GM12864 (cell line): ENCODE results near the gene RASSF7.
"Not testable (repeated sequence)": the region's sequence is repeated elsewhere in the genome, so short reads cannot be mapped to it uniquely, and the experiment has no call there.

Experiments
- DNase-seq: peaks from one replicate; pipeline ENCODE4 v3.0.0-alpha.2; 2011; ENCODE audit warnings: low read depth
- H3K4me3 ChIP-seq: 2 replicates; pipeline ENCODE4 v1.5.1; 2011; ENCODE audit warnings: mild to moderate bottlenecking, low read depth, low read length, control low read depth
- TF ChIP-seq, protein P1 (sequence below): IDR thresholded peaks from 2 replicates; pipeline ENCODE4 v1.5.1; 2011; ENCODE audit warnings: low read depth, mild to moderate bottlenecking, moderate library complexity, low read length, control low read depth, inconsistent platforms; ENCODE audit errors: missing control alignments

The RASSF7 gene, protein sequence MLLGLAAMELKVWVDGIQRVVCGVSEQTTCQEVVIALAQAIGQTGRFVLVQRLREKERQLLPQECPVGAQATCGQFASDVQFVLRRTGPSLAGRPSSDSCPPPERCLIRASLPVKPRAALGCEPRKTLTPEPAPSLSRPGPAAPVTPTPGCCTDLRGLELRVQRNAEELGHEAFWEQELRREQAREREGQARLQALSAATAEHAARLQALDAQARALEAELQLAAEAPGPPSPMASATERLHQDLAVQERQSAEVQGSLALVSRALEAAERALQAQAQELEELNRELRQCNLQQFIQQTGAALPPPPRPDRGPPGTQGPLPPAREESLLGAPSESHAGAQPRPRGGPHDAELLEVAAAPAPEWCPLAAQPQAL

DNA sequence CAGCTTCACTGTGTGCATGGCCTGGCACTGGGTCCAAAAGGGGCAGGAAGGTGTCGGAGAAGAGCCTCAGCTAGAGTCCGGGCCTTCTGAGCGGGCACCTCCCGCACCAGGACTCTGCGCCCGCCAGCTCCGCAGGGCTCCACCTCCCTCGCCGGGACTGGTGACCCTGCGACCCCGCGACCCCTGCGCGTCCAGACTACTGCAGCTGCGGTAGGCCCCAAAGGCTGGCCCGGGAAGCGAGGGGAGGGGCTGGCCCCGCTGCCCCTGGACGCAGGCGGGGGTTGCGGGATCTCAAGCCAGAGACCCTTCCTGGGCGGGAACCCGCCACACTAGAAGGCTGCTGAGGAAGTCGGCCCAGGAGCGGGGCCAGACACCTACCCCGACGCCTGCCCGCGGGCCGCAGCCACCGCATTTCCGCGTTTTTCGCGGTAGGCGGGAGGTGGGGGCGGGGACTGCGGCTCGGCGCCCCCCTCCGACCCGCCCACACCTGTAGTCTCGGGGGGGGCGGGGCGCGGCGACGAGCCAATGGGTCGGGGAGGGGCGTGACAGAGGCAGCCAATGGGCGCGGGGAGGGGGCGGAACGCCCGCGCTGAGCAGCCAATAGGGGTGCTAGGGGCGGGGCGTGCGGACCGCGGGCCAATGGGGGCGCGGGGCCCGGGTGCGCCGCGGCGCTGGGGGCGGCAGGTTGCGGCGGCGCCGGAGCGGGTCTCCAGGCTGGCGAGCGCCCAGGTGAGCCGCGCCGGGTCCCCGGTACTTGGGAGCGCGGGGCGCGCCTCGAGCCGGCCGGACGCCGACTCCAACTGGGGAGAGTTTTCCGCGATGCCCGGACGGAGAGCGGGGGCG, at the start of gene RASSF7, which contains the start of gene LMNTD2:
TSS of gene RASSF7 (plus strand) at position 666 of the 843 bp plus-strand sequence. CDS start 799 bp downstream, outside the sequence.
TSS of gene LMNTD2 (minus strand) at position 434 of the 843 bp plus-strand sequence. CDS start at position 412, 22 bp downstream.
- H3K4me3 ChIP-seq = peak within 1 kb of the TSS; percentile 77
- TF ChIP-seq, protein P1, sequence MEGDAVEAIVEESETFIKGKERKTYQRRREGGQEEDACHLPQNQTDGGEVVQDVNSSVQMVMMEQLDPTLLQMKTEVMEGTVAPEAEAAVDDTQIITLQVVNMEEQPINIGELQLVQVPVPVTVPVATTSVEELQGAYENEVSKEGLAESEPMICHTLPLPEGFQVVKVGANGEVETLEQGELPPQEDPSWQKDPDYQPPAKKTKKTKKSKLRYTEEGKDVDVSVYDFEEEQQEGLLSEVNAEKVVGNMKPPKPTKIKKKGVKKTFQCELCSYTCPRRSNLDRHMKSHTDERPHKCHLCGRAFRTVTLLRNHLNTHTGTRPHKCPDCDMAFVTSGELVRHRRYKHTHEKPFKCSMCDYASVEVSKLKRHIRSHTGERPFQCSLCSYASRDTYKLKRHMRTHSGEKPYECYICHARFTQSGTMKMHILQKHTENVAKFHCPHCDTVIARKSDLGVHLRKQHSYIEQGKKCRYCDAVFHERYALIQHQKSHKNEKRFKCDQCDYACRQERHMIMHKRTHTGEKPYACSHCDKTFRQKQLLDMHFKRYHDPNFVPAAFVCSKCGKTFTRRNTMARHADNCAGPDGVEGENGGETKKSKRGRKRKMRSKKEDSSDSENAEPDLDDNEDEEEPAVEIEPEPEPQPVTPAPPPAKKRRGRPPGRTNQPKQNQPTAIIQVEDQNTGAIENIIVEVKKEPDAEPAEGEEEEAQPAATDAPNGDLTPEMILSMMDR = no peak
- DNase-seq = peak; percentile 53

DNA sequence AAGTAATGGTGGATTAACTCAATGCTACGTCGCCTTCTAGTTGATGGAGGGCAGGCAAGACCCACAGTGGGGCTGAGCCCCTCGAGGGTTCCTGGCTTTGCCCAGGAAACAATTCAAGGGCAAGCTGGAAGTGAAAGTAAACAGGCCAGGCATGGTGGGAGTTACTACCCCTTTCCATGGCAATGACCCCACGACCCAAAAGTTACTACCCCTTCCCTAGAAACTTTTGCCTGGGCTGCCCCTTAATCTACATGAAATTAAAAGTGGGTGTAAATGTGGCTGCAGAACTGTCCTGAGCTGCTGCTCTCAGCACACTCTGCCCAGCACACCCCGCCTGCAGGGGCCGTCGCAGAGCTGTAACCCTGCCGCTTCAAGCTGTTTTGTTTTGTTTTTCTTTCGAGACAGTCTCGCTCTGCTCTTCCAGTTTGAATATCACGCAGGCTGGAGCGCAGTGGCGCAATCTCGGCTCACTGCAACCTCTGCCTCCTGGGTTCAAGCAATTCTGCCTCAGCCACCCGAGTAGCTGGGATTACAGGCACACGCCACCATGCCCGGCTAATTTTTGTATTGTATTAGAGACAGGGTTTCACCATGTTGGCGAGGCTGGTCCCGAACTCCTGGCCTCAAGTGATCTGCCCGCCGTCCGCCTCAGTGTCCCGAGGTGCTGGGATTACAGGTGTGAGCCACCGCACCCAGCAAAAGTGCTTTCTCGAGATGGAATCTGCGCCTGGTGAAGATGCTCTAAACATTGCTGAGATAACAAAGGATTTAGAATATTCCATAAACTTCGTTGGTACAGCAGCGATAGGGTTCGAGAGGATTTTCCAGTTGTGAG, 47.8 kb upstream of the RASSF7 start:
- TF ChIP-seq, protein P1 = no peak
- H3K4me3 ChIP-seq = no peak overlapping the region
- DNase-seq = no peak

DNA sequence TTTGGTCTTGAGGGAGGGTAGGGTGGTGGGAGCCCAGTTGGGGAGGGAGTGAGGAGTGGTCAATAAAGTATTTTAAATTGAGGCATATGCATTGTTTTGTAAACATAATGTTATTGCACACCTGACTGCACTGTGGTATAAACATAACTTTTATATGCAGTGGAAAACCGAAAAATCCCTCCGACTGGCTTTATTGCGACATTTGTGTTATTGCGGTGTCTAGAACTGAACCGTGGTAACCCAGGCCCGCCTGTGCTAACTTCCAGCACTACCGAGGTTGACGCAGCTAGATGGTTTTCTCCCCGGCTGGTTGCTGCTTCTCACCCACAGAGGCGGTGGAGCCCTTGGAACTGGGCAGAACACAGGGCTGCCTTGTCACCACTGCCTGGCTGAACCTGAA, 46.2 kb upstream of the RASSF7 start:
- no peak overlapping the region for H3K4me3 ChIP-seq
- TF ChIP-seq, protein P1 = no peak
- DNase-seq = no peak

DNA sequence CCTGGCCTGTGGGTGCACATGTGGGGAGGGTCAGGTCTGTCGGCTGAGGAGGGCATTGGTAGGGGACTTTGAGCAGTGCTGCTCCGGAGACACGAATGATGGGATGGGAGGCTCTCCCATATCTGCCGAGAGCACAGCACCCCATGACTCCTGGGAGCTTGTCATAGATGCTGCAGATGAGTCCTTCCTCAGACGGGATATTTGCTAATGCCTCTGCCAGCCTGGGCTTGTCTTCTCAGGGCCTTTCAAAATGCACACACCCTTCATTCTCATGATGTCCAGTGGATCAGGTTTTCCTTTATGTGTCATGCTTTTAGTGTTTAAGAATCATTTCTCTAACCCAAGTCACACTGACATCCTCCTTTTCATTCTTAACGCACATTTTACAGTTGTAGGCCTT, 45.6 kb upstream of the RASSF7 start:
- DNase-seq = no peak
- TF ChIP-seq, protein P1 = no peak
- H3K4me3 ChIP-seq = no peak overlapping the region

DNA sequence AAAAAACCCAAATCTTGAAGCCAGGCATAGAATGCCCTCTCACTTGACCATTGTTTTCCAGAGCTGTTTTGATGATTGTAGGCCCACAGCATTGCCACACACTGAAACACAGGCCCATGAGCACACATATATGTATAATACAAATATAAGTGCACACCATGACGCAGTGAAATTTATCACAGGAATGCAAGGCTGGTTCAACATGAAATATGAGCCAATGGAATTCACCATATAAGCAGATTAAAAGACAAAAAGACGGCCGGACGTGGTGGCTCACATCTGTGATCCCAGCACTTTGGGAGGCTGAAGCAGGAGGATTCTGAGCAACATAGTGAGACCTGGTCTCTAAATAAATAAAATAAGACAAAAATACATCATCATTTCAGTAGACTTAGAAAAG, 44.4 kb upstream of the RASSF7 start:
- no peak overlapping the region for H3K4me3 ChIP-seq
- no peak for DNase-seq
- TF ChIP-seq, protein P1 = no peak

DNA sequence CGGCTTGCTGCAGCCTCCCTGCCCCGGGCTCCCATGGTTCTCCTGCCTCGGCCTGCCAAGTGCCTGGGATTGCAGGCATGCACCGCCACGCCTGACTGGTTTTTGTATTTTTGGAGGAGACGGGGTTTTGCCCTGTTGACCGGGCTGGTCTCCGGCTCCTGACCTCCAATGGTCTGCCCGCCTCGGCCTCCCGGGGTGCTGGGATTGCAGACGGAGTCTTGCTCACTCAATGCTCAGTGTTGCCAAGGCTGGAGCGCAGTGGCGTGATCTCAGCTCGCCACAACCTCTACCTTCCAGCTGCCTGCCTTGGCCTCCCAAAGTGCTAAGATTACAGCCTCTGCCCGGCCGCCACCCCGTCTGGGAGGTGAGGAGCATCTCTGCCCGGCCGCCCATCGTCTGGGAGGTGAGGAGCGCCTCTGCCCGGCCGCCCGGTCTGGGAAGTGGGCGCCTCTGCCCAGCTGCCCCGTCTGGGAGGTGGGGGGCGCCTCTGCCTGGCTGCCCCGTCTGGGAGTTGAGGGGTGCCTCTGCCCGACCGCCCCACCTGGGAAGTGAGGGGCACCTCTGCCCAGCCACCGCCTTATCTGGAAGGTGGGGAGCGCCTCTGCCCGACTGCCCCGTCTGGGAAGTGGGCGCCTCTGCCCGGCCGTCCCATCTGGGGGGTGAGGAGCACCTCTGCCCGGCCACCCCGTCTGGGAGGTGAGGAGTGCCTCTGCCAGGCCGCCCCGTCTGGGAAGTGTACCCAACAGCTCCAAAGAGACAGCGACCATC, 43.7 kb upstream of the RASSF7 start:
- not testable (repeated sequence) for DNase-seq, H3K4me3 ChIP-seq
